CD14-positive monocyte (primary cell): ENCODE measurements around the gene COL5A3. TPM values are rescaled to one million over a fixed set of nuclear protein-coding genes. Genes with fewer than 3 reads are reported as not detected.
A peak's percentile ranks its signal among the peaks of the same experiment; 100 is the strongest.

Source experiments
- DNase-seq, 3 donors: peaks; one replicate each; pipeline ENCODE4 v3.0.0-alpha.2; 2011 to 2022
- H2AFZ ChIP-seq: 2 replicates; pipeline ENCODE4 v1.6.0; 2012; ENCODE audit warnings: mild to moderate bottlenecking, low read depth, low read length, inconsistent platforms; ENCODE audit not compliant: insufficient read depth, poor library complexity, severe bottlenecking
- H3K27ac ChIP-seq, 2 donors: 1 replicate in 1 of 2; 2 replicates in 1 of 2; pipeline ENCODE4 v1.5.1; 2012 to 2013; ENCODE audit warnings: low read length in 2 of 2, control low read depth in 1 of 2, inconsistent platforms in 1 of 2, low read depth in 1 of 2, mild to moderate bottlenecking in 1 of 2
- H3K27me3 ChIP-seq, 2 donors: one replicate each; pipeline versions ENCODE4 v1.6.0 to v1.6.1; 2011 to 2013; ENCODE audit warnings: low read length in 2 of 2; ENCODE audit not compliant: control insufficient read depth in 2 of 2, insufficient read depth in 2 of 2
- H3K36me3 ChIP-seq, 2 donors: replicated peaks in 1 of 2; 1 replicate in 1 of 2; 2 replicates in 1 of 2; pipeline versions ENCODE4 v1.5.1 to v1.6.1; 2012 to 2013; ENCODE audit warnings: low read length in 2 of 2, control low read depth in 1 of 2, inconsistent platforms in 1 of 2, mild to moderate bottlenecking in 1 of 2; ENCODE audit not compliant: insufficient read depth in 2 of 2, control insufficient read depth in 1 of 2
- H3K4me1 ChIP-seq, 2 donors: 1 replicate in 1 of 2; 2 replicates in 1 of 2; pipeline versions ENCODE4 v1.5.1 to v1.6.1; 2012 to 2013; ENCODE audit warnings: low read length in 2 of 2, control low read depth in 1 of 2, inconsistent platforms in 1 of 2, mild to moderate bottlenecking in 1 of 2, moderate library complexity in 1 of 2; ENCODE audit not compliant: insufficient read depth in 2 of 2, control insufficient read depth in 1 of 2
- H3K4me2 ChIP-seq: replicated peaks from 2 replicates; pipeline ENCODE3; 2012; ENCODE audit warnings: low read length, moderate library complexity, mild to moderate bottlenecking; ENCODE audit not compliant: poor library complexity, severe bottlenecking; ENCODE audit errors: extremely low read depth
- H3K4me3 ChIP-seq, 3 experiments: fragments of 200-600 bp in 1 of 3; sonication (generic) in 1 of 3; replicated peaks in 1 of 3; 1 replicate in 2 of 3; 2 replicates in 1 of 3; pipeline ENCODE4 v1.5.1; 2011 to 2013; ENCODE audit warnings: low read length in 3 of 3, mild to moderate bottlenecking in 3 of 3, control low read depth in 2 of 3, low read depth in 2 of 3, inconsistent platforms in 1 of 3, moderate library complexity in 1 of 3
- H3K79me2 ChIP-seq: 2 replicates; pipeline ENCODE4 v1.6.0; 2012; ENCODE audit warnings: mild to moderate bottlenecking, control low read depth, inconsistent platforms, low read length, moderate library complexity; ENCODE audit not compliant: insufficient read depth
- H3K9ac ChIP-seq: 2 replicates; pipeline ENCODE4 v1.6.0; 2017; ENCODE audit warnings: low read length, mild to moderate bottlenecking; ENCODE audit not compliant: insufficient read depth, poor library complexity, severe bottlenecking
- H3K9me3 ChIP-seq, 2 donors: replicated peaks in 1 of 2; 1 replicate in 1 of 2; 2 replicates in 1 of 2; pipeline versions ENCODE4 v1.5.1 to v1.6.1; 2012 to 2013; ENCODE audit warnings: low read length in 2 of 2, control low read depth in 1 of 2; ENCODE audit not compliant: control insufficient read depth in 1 of 2, insufficient read depth in 1 of 2
- H4K20me1 ChIP-seq: 2 replicates; pipeline ENCODE4 v1.6.0; 2012; ENCODE audit warnings: mild to moderate bottlenecking, low read length, control low read depth, moderate library complexity; ENCODE audit not compliant: insufficient read depth
- H3K27ac Mint-ChIP-seq, 7 donors: one replicate each; pipeline ENCODE4 v1.8.0; 2020; ENCODE audit warnings: mild to moderate bottlenecking in 7 of 7, mixed read lengths in 7 of 7, moderate library complexity in 6 of 7, inconsistent platforms in 2 of 7
- H3K27me3 Mint-ChIP-seq, 3 donors: one replicate each; pipeline ENCODE4 v1.8.0; 2021 to 2022; ENCODE audit warnings: low read depth in 3 of 3, mild to moderate bottlenecking in 3 of 3, mixed read lengths in 3 of 3, moderate library complexity in 3 of 3, inconsistent platforms in 1 of 3
- H3K36me3 Mint-ChIP-seq, 2 donors: one replicate each; pipeline ENCODE4 v1.8.0; 2020; ENCODE audit warnings: mixed read lengths in 2 of 2, inconsistent platforms in 1 of 2, mild to moderate bottlenecking in 1 of 2
- H3K4me1 Mint-ChIP-seq: one replicate; pipeline ENCODE4 v1.8.0; 2020; ENCODE audit warnings: mild to moderate bottlenecking, mixed read lengths
- H3K4me3 Mint-ChIP-seq, 2 donors: one replicate each; pipeline ENCODE4 v1.8.0; 2020; ENCODE audit warnings: mild to moderate bottlenecking in 2 of 2, mixed read lengths in 2 of 2, moderate library complexity in 1 of 2
- H3K9me3 Mint-ChIP-seq, 7 donors: one replicate each; pipeline ENCODE4 v1.8.0; 2020 to 2022; ENCODE audit warnings: mixed read lengths in 7 of 7, mild to moderate bottlenecking in 6 of 7, moderate library complexity in 6 of 7, inconsistent platforms in 2 of 7
- whole genome bisulfite sequencing: methylation state at CpG from one replicate; pipeline ENCODE4 v1.1.5; 2013; ENCODE audit warnings: missing lambda C conversion rate; ENCODE audit not compliant: insufficient coverage; 5-methylcytosine and 5-hydroxymethylcytosine counted together
- intact Hi-C, 2 donors: fragments of 100-400 bp; cut with micrococcal nuclease; formaldehyde crosslinking; loops; one replicate each; pipeline versions ENCODE4 v1.15.0 to v1.15.1; 2023
- polyA plus RNA-seq, 3 donors: library from polyadenylated mRNA; depleted of rRNA in 1 of 3; unstranded in 2 of 3; stranded (reverse) in 1 of 3; fragments of 300-500 nt in 2 of 3; fragments of >200 nt in 1 of 3; fragmentation: Illumina TruSeq in 2 of 3; gene quantifications; 1 replicate in 2 of 3; 2 replicates in 1 of 3; pipeline ENCODE4 v1.2.3, GENCODE V29; 2012 to 2021
- TF ChIP-seq, protein P1 (sequence below): fragments of 200-600 bp; IDR thresholded peaks from one replicate; pipeline ENCODE4 v1.8.0; 2022; ENCODE audit warnings: antibody characterized with exemption, mild to moderate bottlenecking

COL5A3 gene
- polyA plus RNA-seq, 3 donors, result not detected

DNA sequence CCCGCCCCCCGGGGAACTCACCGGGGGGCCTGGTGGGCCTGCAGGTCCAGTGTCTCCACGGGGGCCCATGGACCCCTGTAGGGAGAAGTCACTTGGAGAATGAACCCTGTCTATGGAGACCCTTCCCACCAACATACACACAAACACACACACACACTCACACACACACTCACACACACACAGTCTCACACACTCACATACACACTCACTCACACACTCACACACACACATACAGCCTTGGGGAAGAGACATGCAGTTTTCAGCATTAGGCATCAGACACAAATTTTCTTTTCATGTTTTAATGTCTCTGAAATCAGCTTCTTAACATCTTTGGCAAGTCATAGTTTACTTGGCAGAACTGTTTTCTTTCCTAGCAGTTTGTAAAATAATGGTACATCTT is 43.0 kb downstream of the COL5A3 start:
- Histone ChIP-seq H3K4me1 (no peaks in the 10 kb centered on the region), H3K9ac (no peak overlapping the region), H3K79me2 (no peaks in the 10 kb centered on the region), H3K4me3 (no peak overlapping the region), H4K20me1 (no peaks in the 10 kb centered on the region), H3K9me3 (no peaks in the 10 kb centered on the region), H3K27me3 (peaks cover 0 to 21% of the 10 kb centered on the region in 2 donors), H3K36me3 (no peaks in the 10 kb centered on the region), H3K4me2 (no peak overlapping the region), H3K27ac (no peak overlapping the region), H2AFZ (no peak overlapping the region)
- no peak for DNase-seq
- no peak overlapping the region for H3K27ac Mint-ChIP-seq
- WGBS, result no CpG with 5 or more reads among the region's 4 CpGs
- TF ChIP-seq, protein P1, sequence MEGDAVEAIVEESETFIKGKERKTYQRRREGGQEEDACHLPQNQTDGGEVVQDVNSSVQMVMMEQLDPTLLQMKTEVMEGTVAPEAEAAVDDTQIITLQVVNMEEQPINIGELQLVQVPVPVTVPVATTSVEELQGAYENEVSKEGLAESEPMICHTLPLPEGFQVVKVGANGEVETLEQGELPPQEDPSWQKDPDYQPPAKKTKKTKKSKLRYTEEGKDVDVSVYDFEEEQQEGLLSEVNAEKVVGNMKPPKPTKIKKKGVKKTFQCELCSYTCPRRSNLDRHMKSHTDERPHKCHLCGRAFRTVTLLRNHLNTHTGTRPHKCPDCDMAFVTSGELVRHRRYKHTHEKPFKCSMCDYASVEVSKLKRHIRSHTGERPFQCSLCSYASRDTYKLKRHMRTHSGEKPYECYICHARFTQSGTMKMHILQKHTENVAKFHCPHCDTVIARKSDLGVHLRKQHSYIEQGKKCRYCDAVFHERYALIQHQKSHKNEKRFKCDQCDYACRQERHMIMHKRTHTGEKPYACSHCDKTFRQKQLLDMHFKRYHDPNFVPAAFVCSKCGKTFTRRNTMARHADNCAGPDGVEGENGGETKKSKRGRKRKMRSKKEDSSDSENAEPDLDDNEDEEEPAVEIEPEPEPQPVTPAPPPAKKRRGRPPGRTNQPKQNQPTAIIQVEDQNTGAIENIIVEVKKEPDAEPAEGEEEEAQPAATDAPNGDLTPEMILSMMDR, result no peak
- H3K36me3 Mint-ChIP-seq, result no peaks in the 10 kb centered on the region
- no peaks in the 10 kb centered on the region for H3K4me1 Mint-ChIP-seq
- no peak overlapping the region for H3K4me3 Mint-ChIP-seq
- intact Hi-C loops, result no loop called here
- peaks cover 21 to 43% (median 27%) of the 10 kb centered on the region in 3 donors for H3K27me3 Mint-ChIP-seq
- peaks cover 0 to 5% (median 0%) of the 10 kb centered on the region in 7 donors for H3K9me3 Mint-ChIP-seq

GRCh38 chr19:9966448-9966847 is 43.9 kb downstream of the COL5A3 start:
- H3K4me3 Mint-ChIP-seq, result peak overlapping the region in 1 of 2 donors; percentile 3
- peaks cover 21 to 44% (median 29%) of the 10 kb centered on the region in 3 donors for H3K27me3 Mint-ChIP-seq
- Histone ChIP-seq H3K79me2 (no peaks in the 10 kb centered on the region), H3K27me3 (peaks cover 0 to 21% of the 10 kb centered on the region in 2 donors), H3K4me3 (no peak overlapping the region), H3K4me1 (no peaks in the 10 kb centered on the region), H3K9ac (no peak overlapping the region), H3K9me3 (no peaks in the 10 kb centered on the region), H2AFZ (no peak overlapping the region), H3K4me2 (no peak overlapping the region), H3K27ac (no peak overlapping the region), H3K36me3 (no peaks in the 10 kb centered on the region), H4K20me1 (no peaks in the 10 kb centered on the region)
- H3K9me3 Mint-ChIP-seq, result peaks cover 0 to 5% (median 0%) of the 10 kb centered on the region in 7 donors
- H3K4me1 Mint-ChIP-seq, result no peaks in the 10 kb centered on the region
- TF ChIP-seq, protein P1, result no peak
- no peaks in the 10 kb centered on the region for H3K36me3 Mint-ChIP-seq
- intact Hi-C loops, result no loop called here
- H3K27ac Mint-ChIP-seq, result no peak overlapping the region
- WGBS, result 7% methylated on average over 26 of the region's 29 CpGs
- DNase-seq, result no peak
